H1 (cell line): ENCODE measurements around the gene SLC5A10. TPM values are rescaled to one million over a fixed set of nuclear protein-coding genes. Genes with fewer than 3 reads are reported as not detected.

Experiments used
- CTCF ChIA-PET: fragments of 300-600 bp; sonication (Branson Sonifier 250); formaldehyde crosslinking; loops from one replicate; lab custom pipeline; 2021; ENCODE audit not compliant: partially characterized antibody; lab: Charles Lee
- POLR2A ChIA-PET: fragments of 300-600 bp; sonication (Branson Sonifier 250); formaldehyde crosslinking; loops from one replicate; lab custom pipeline; 2021; ENCODE audit warnings: inconsistent platforms; ENCODE audit not compliant: partially characterized antibody; lab: Charles Lee
- DNase-seq, 2 experiments: peaks; one replicate each; pipeline versions ENCODE4 v3.0.0 to v3.0.0-alpha.2; 2010 to 2022; ENCODE audit warnings: low spot score in 2 of 2, low read depth in 1 of 2, mixed read lengths in 1 of 2
- FAIRE-seq: peaks from 2 replicates; lab custom pipeline; 2011; peaks lifted over from hg19 to GRCh38; lab: Jason Lieb, UNC
- H2AFZ ChIP-seq: 2 replicates; pipeline ENCODE4 v1.8.1; 2012; ENCODE audit warnings: low read length, inconsistent platforms
- H2AK5ac ChIP-seq: 2 replicates; pipeline ENCODE4 v1.6.1; 2013; ENCODE audit warnings: low read depth, low read length
- H2BK120ac ChIP-seq: replicated peaks from 2 replicates; pipeline ENCODE3; 2013; ENCODE audit warnings: low read depth, low read length, inconsistent platforms
- H2BK12ac ChIP-seq: 2 replicates; pipeline ENCODE4 v1.6.1; 2013; ENCODE audit warnings: low read depth, low read length
- H2BK15ac ChIP-seq: 2 replicates; pipeline ENCODE4 v1.6.1; 2013; ENCODE audit warnings: low read length
- H2BK20ac ChIP-seq: 2 replicates; pipeline ENCODE4 v1.6.1; 2013; ENCODE audit warnings: low read length
- H2BK5ac ChIP-seq: 2 replicates; pipeline ENCODE4 v1.6.1; 2013; ENCODE audit warnings: low read depth, low read length
- H3K14ac ChIP-seq: 2 replicates; pipeline ENCODE4 v1.6.1; 2013; ENCODE audit warnings: inconsistent platforms; ENCODE audit not compliant: insufficient read length
- H3K18ac ChIP-seq: 2 replicates; pipeline ENCODE4 v1.6.1; 2013; ENCODE audit warnings: low read length; ENCODE audit errors: extremely low read depth
- H3K23ac ChIP-seq: 2 replicates; pipeline ENCODE4 v1.6.1; 2013; ENCODE audit warnings: inconsistent platforms; ENCODE audit not compliant: insufficient read length
- H3K23me2 ChIP-seq: 2 replicates; pipeline ENCODE4 v1.6.1; 2013; ENCODE audit warnings: low read depth, low read length
- H3K27ac ChIP-seq: 2 replicates; pipeline ENCODE4 v1.6.1; 2011; ENCODE audit warnings: low read depth, low read length, inconsistent platforms
- H3K27me3 ChIP-seq, 4 experiments: replicated peaks in 1 of 4; 1 replicate in 1 of 4; 2 replicates in 3 of 4; pipeline versions ENCODE4 v1.6.1 to v1.8.1; 2011 to 2013; ENCODE audit warnings: low read length in 3 of 4, mild to moderate bottlenecking in 3 of 4, inconsistent platforms in 2 of 4, mixed read lengths in 2 of 4, moderate library complexity in 1 of 4; ENCODE audit not compliant: control insufficient read depth in 3 of 4, insufficient read depth in 3 of 4; ENCODE audit errors: extremely low read depth in 1 of 4
- H3K36me3 ChIP-seq, 4 experiments: 2 replicates each; pipeline versions ENCODE4 v1.6.1 to v1.8.1; 2011 to 2013; ENCODE audit warnings: mild to moderate bottlenecking in 4 of 4, low read length in 3 of 4, moderate library complexity in 2 of 4, control low read depth in 1 of 4, inconsistent platforms in 1 of 4; ENCODE audit not compliant: insufficient read depth in 4 of 4, control insufficient read depth in 2 of 4
- H3K4ac ChIP-seq: replicated peaks from 2 replicates; pipeline ENCODE3; 2013; ENCODE audit warnings: low read length, low read depth, mixed read lengths, inconsistent platforms; ENCODE audit not compliant: insufficient read length
- H3K4me1 ChIP-seq, 4 experiments: replicated peaks in 1 of 4; 1 replicate in 1 of 4; 2 replicates in 3 of 4; pipeline versions ENCODE4 v1.6.1 to v1.8.1; 2011 to 2013; ENCODE audit warnings: low read length in 3 of 4, inconsistent platforms in 2 of 4, mixed read lengths in 1 of 4; ENCODE audit not compliant: insufficient read depth in 4 of 4, control insufficient read depth in 3 of 4
- H3K4me2 ChIP-seq, 2 experiments: 2 replicates each; pipeline versions ENCODE4 v1.6.1 to v1.8.1; 2011 to 2013; ENCODE audit warnings: low read depth in 2 of 2, low read length in 2 of 2, control low read depth in 1 of 2, inconsistent platforms in 1 of 2, mild to moderate bottlenecking in 1 of 2; ENCODE audit not compliant: insufficient read depth in 1 of 2
- H3K4me3 ChIP-seq, 4 experiments: fragments of 200-600, 300-600 bp in 1 of 4; sonication (generic), shearing (Covaris generic), sonication (Bioruptor Twin) in 1 of 4; 2 replicates each; pipeline versions ENCODE4 v1.5.1 to v1.8.1; 2011 to 2016; ENCODE audit warnings: low read length in 4 of 4, low read depth in 3 of 4, control low read depth in 2 of 4, inconsistent platforms in 2 of 4, mild to moderate bottlenecking in 2 of 4, mixed read lengths in 1 of 4, moderate library complexity in 1 of 4; ENCODE audit not compliant: insufficient read depth in 2 of 4; ENCODE audit errors: extremely low read depth in 1 of 4
- H3K56ac ChIP-seq: replicated peaks from 2 replicates; pipeline ENCODE3; 2013; ENCODE audit warnings: low read depth, mild to moderate bottlenecking, mixed read lengths, low read length, inconsistent platforms; ENCODE audit not compliant: insufficient read length
- H3K79me1 ChIP-seq: 2 replicates; pipeline ENCODE4 v1.6.1; 2013; ENCODE audit warnings: low read depth, low read length, control low read depth
- H3K79me2 ChIP-seq, 2 experiments: 2 replicates each; pipeline versions ENCODE4 v1.6.1 to v1.8.1; 2012 to 2013; ENCODE audit warnings: low read length in 2 of 2, mild to moderate bottlenecking in 2 of 2, inconsistent platforms in 1 of 2; ENCODE audit not compliant: insufficient read depth in 2 of 2, control insufficient read depth in 1 of 2
- H3K9ac ChIP-seq, 4 experiments: replicated peaks in 1 of 4; 1 replicate in 1 of 4; 2 replicates in 3 of 4; pipeline versions ENCODE4 v1.6.1 to v1.8.1; 2011 to 2013; ENCODE audit warnings: low read depth in 3 of 4, low read length in 3 of 4, control low read depth in 2 of 4, mild to moderate bottlenecking in 2 of 4, moderate library complexity in 2 of 4, inconsistent platforms in 1 of 4; ENCODE audit errors: extremely low read depth in 1 of 4
- H3K9me3 ChIP-seq, 2 experiments: 2 replicates each; pipeline versions ENCODE4 v1.6.1 to v1.8.1; 2012 to 2013; ENCODE audit warnings: mild to moderate bottlenecking in 2 of 2, moderate library complexity in 2 of 2, control low read depth in 1 of 2, inconsistent platforms in 1 of 2, low read depth in 1 of 2, low read length in 1 of 2, mixed read lengths in 1 of 2; ENCODE audit not compliant: insufficient read depth in 2 of 2
- H4K20me1 ChIP-seq, 2 experiments: replicated peaks in 1 of 2; 2 replicates each; pipeline versions ENCODE3 to v1.8.1; 2011 to 2013; ENCODE audit warnings: inconsistent platforms in 2 of 2, low read length in 2 of 2, mild to moderate bottlenecking in 1 of 2; ENCODE audit not compliant: insufficient read depth in 2 of 2, control insufficient read depth in 1 of 2
- H4K5ac ChIP-seq: 2 replicates; pipeline ENCODE4 v1.6.1; 2013; ENCODE audit warnings: low read length, low read depth, mixed read lengths, inconsistent platforms; ENCODE audit not compliant: insufficient read length
- H4K8ac ChIP-seq: 2 replicates; pipeline ENCODE4 v1.8.0; 2013; ENCODE audit warnings: mild to moderate bottlenecking, moderate library complexity, low read length, inconsistent platforms; ENCODE audit not compliant: insufficient read depth; ENCODE audit errors: extremely low read depth
- H4K91ac ChIP-seq: replicated peaks from 2 replicates; pipeline ENCODE3; 2013; ENCODE audit warnings: low read length, mixed read lengths, inconsistent platforms; ENCODE audit not compliant: insufficient read length
- RAD21 ChIP-seq, 2 experiments: IDR thresholded peaks in 1 of 2; conservative IDR thresholded peaks in 1 of 2; 2 replicates each; pipeline ENCODE4 v1.6.1; 2011; ENCODE audit warnings: low read depth in 2 of 2, low read length in 2 of 2, improper control_type of control experiment in 1 of 2, inconsistent platforms in 1 of 2, mild to moderate bottlenecking in 1 of 2, moderate library complexity in 1 of 2
- ZNF274 ChIP-seq: IDR thresholded peaks from 2 replicates; pipeline ENCODE4 v1.7.0; 2012; ENCODE audit warnings: low read length, borderline replicate concordance; ENCODE audit errors: extremely low read depth
- WGBS, 2 experiments: shearing (Covaris generic) in 1 of 2; methylation state at CpG; one replicate each; pipeline versions ENCODE4 v1.1.6 to v1.1.7; 2013 to 2015; ENCODE audit warnings: low lambda C conversion rate in 2 of 2, mixed read lengths in 2 of 2, inconsistent platforms in 1 of 2, low coverage in 1 of 2, missing lambda C conversion rate in 1 of 2; ENCODE audit not compliant: insufficient replicate concordance in 2 of 2, insufficient coverage in 1 of 2, insufficient read length in 1 of 2; ENCODE audit errors: extremely low coverage in 1 of 2, missing lambda C conversion rate in 1 of 2; 5-methylcytosine and 5-hydroxymethylcytosine counted together
- polyA plus RNA-seq, 7 experiments: library from polyadenylated mRNA; depleted of rRNA in 3 of 7; stranded (reverse) in 5 of 7; unstranded in 2 of 7; fragments of >200 nt in 5 of 7; fragments of 200-250 nt in 2 of 7; gene quantifications; 1 replicate in 5 of 7; 2 replicates in 1 of 7; 4 replicates in 1 of 7; pipeline versions ENCODE4 v1.2.1 to v1.2.3, GENCODE V29; 2011 to 2013; ENCODE audit warnings: missing spikeins in 2 of 7, mixed read lengths in 2 of 7
- total RNA-seq: library from RNA; stranded (reverse); fragmentation: NEBNext Ultra II Directional; extraction: Animal tissue kit (Norgen Biotek cat#: 25700); gene quantifications from 2 replicates; pipeline ENCODE4 v1.2.1, GENCODE V29; 2021
- TF ChIP-seq, protein P1 (sequence below), 3 experiments: IDR thresholded peaks; 1 replicate in 2 of 3; 2 replicates in 1 of 3; pipeline versions ENCODE4 v1.5.1 to v1.6.1; 2011; ENCODE audit warnings: low read length in 3 of 3, mild to moderate bottlenecking in 3 of 3, inconsistent platforms in 2 of 3, low read depth in 1 of 3, moderate library complexity in 1 of 3; ENCODE audit not compliant: insufficient read depth in 1 of 3; ENCODE audit errors: control extremely low read depth in 1 of 3

SLC5A10 gene
- total and polyA plus RNA-seq, 2 of the 8 experiments (the other 6 are each of a cell fraction or from before 2014, with no cell fraction given): 0.05 to 0.11 TPM

DNA sequence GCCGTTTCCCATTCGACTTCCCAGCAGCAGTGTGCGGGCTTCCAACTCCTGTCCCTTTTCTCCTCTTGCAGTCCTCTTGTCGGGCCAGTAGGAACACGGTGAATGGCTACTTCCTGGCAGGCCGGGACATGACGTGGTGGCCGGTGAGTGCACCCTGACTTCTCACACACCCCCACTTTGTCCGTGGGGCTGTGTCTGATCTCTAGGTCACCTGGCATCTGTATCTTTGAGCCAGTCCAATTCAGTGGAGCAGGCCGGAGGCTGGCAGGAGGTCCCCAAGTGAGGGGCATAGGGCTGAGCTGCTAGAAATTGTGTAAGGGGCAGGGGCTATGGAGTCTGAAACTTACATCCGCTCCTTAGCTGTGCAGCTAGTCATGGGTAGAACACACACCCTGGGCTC lies 6.6 kb downstream of the SLC5A10 start:
- H3K23ac ChIP-seq: no peak overlapping the region
- DNase-seq: no peak
- no peak for TF ChIP-seq RAD21 (IDR thresholded peaks at IDR 0.05 in 1 of 2, conservative IDR thresholded peaks at IDR 0.05 in 1 of 2; ENCODE audit: low read depth in 2 of 2, low read length in 2 of 2)
- TF ChIP-seq, protein P1, sequence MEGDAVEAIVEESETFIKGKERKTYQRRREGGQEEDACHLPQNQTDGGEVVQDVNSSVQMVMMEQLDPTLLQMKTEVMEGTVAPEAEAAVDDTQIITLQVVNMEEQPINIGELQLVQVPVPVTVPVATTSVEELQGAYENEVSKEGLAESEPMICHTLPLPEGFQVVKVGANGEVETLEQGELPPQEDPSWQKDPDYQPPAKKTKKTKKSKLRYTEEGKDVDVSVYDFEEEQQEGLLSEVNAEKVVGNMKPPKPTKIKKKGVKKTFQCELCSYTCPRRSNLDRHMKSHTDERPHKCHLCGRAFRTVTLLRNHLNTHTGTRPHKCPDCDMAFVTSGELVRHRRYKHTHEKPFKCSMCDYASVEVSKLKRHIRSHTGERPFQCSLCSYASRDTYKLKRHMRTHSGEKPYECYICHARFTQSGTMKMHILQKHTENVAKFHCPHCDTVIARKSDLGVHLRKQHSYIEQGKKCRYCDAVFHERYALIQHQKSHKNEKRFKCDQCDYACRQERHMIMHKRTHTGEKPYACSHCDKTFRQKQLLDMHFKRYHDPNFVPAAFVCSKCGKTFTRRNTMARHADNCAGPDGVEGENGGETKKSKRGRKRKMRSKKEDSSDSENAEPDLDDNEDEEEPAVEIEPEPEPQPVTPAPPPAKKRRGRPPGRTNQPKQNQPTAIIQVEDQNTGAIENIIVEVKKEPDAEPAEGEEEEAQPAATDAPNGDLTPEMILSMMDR (IDR thresholded peaks at IDR 0.05; ENCODE audit: control extremely low read depth in 1 of 3, insufficient read depth in 1 of 3, low read depth in 1 of 3, low read length in 3 of 3): no peak
- no peak for TF ChIP-seq ZNF274

More for the DNA sequence above, 6.6 kb downstream of the SLC5A10 start:
- H2BK20ac ChIP-seq: no peak overlapping the region
- CTCF ChIA-PET: interaction anchor here (0.6 to 4.1 kb wide), 11 partner anchors 10 to 333 kb away, joined by 3 to 49 read pairs (median 4); no protein-coding TSS in a partner anchor
- no peak overlapping the region for H3K4ac ChIP-seq
- no peaks in the 10 kb centered on the region for H3K79me1 ChIP-seq
- H3K4me1 ChIP-seq: peaks cover 0 to 5% (median 0%) of the 10 kb centered on the region in 4 experiments; a peak in 1 of 7 replicates
- FAIRE-seq: no peak
- H4K20me1 ChIP-seq: no peaks in the 10 kb centered on the region
- no peak overlapping the region; the same call in 1 of the 2 replicates for H2BK5ac ChIP-seq
- H3K79me2 ChIP-seq: no peaks in the 10 kb centered on the region
- H3K23me2 ChIP-seq: no peaks in the 10 kb centered on the region
- no peak overlapping the region for H2BK12ac ChIP-seq
- H4K91ac ChIP-seq: no peak overlapping the region
- H3K14ac ChIP-seq: no peak overlapping the region
- H4K8ac ChIP-seq: no peak overlapping the region
- H2AK5ac ChIP-seq: no peak overlapping the region
- no peak overlapping the region for H3K4me2 ChIP-seq
- H4K5ac ChIP-seq: no peak overlapping the region
- no peak overlapping the region for H2BK120ac ChIP-seq
- H3K4me3 ChIP-seq: no peak overlapping the region
- H2BK15ac ChIP-seq: no peak overlapping the region
- WGBS, 2 experiments: 94% methylated on average over 11 of the region's 11 CpGs; no CpG with 5 or more reads in 1 of the 2 experiments
- H3K27ac ChIP-seq: no peak overlapping the region
- no peak overlapping the region for H3K18ac ChIP-seq
- no peak overlapping the region for H2AFZ ChIP-seq
- H3K9ac ChIP-seq: no peak overlapping the region
- no peaks in the 10 kb centered on the region for H3K9me3 ChIP-seq
- H3K56ac ChIP-seq: no peak overlapping the region
- H3K27me3 ChIP-seq: no peaks in the 10 kb centered on the region
- H3K36me3 ChIP-seq: no peaks in the 10 kb centered on the region
- POLR2A ChIA-PET: interaction anchor here (0.6 kb wide), 1 partner anchor 43 kb away, joined by 3 read pairs; no protein-coding TSS in a partner anchor
